HCT116 (cell line): Measurements from ENCODE around the gene DCUN1D1. TPM values are rescaled to one million over a fixed set of nuclear protein-coding genes. Genes with fewer than 3 reads are reported as not detected.

Source experiments
- ATAC-seq: fragments of 200-7000 bp; cut with Tn5 transposase; 2 replicates; pipeline ENCODE4 v1.9.1; 2020; ENCODE audit warnings: mild to moderate bottlenecking, moderate library complexity
- BruUV-seq: library from RNA; stranded (reverse); fragments of 400-500 nt; replicated peaks from 2 replicates; lab custom pipeline; 2021; lab: Mats Ljungman, UMichigan
- CTCF ChIA-PET: fragments of 300-600 bp; sonication (Branson Sonifier 250); formaldehyde crosslinking; loops from one replicate; lab custom pipeline; 2021; ENCODE audit warnings: antibody characterized with exemption; lab: Charles Lee
- POLR2A ChIA-PET: fragments of 300-600, 350-600 bp; sonication (Branson Sonifier 250); formaldehyde crosslinking; loops from one replicate; lab custom pipeline; 2021; ENCODE audit warnings: antibody characterized with exemption; lab: Charles Lee
- RAD21 ChIA-PET, 2 experiments: fragments of 300-600 bp; sonication (Branson Sonifier 250); formaldehyde crosslinking; loops; one replicate each; lab custom pipeline; 2023; ENCODE audit warnings: low total read pairs in 2 of 2; ENCODE audit not compliant: uncharacterized antibody in 2 of 2, unreplicated experiment in 2 of 2, low non-redundant PET in 1 of 2; lab: Charles Lee
- DNase-seq: peaks from one replicate; pipeline ENCODE4 v3.0.0-alpha.2; 2010; ENCODE audit warnings: low read depth, low spot score
- H2AFZ ChIP-seq: fragments of 200-600 bp; shearing (Covaris generic), sonication (generic); 2 replicates; pipeline ENCODE4 v1.6.1; 2017; ENCODE audit warnings: low read depth, mixed run types, mixed read lengths, antibody characterized with exemption, low read length; ENCODE audit not compliant: poor library complexity, severe bottlenecking
- H3K27ac ChIP-seq: 2 replicates; pipeline ENCODE4 v1.5.1; 2012; ENCODE audit warnings: low read depth, low read length
- H3K27me3 ChIP-seq: fragments of 200-600 bp; sonication (generic); 2 replicates; pipeline ENCODE4 v1.6.1; 2016; ENCODE audit warnings: mixed run types, low read length, mixed read lengths; ENCODE audit not compliant: insufficient read depth
- H3K36me3 ChIP-seq, 2 experiments: fragments of 200-500 bp in 1 of 2; fragments of 200-600 bp in 1 of 2; sonication (Bioruptor generic) in 1 of 2; sonication (generic) in 1 of 2; 2 replicates each; pipeline versions ENCODE4 v1.5.1 to v1.6.1; 2014 to 2016; ENCODE audit warnings: low read length in 2 of 2, inconsistent platforms in 1 of 2, mixed read lengths in 1 of 2, mixed run types in 1 of 2; ENCODE audit not compliant: insufficient read depth in 2 of 2, control insufficient read depth in 1 of 2
- H3K4me1 ChIP-seq, 2 experiments: fragments of 200-600 bp in 1 of 2; sonication (generic) in 1 of 2; 2 replicates each; pipeline versions ENCODE4 v1.5.1 to v1.6.1; 2012 to 2017; ENCODE audit warnings: low read length in 2 of 2, inconsistent platforms in 1 of 2, mild to moderate bottlenecking in 1 of 2, mixed read lengths in 1 of 2, mixed run types in 1 of 2, moderate library complexity in 1 of 2; ENCODE audit not compliant: insufficient read depth in 2 of 2, control insufficient read depth in 1 of 2
- H3K4me2 ChIP-seq: fragments of 200-600 bp; sonication (generic); 2 replicates; pipeline ENCODE4 v1.6.1; 2017; ENCODE audit warnings: mixed run types, low read length, mixed read lengths
- H3K4me3 ChIP-seq, 2 experiments: fragments of 200-600 bp in 1 of 2; sonication (generic) in 1 of 2; replicated peaks in 1 of 2; 2 replicates each; pipeline ENCODE4 v1.5.1; 2011 to 2016; ENCODE audit warnings: low read length in 2 of 2, control low read depth in 1 of 2, low read depth in 1 of 2, mild to moderate bottlenecking in 1 of 2, mixed read lengths in 1 of 2, mixed run types in 1 of 2
- H3K79me2 ChIP-seq: fragments of 200-600 bp; sonication (generic); 2 replicates; pipeline ENCODE4 v1.6.1; 2017; ENCODE audit warnings: mild to moderate bottlenecking, mixed run types, low read length, moderate library complexity, mixed read lengths; ENCODE audit not compliant: insufficient read depth
- H3K9ac ChIP-seq: fragments of 200-600 bp; sonication (generic); 2 replicates; pipeline ENCODE4 v1.6.1; 2016; ENCODE audit warnings: low read length, mixed read lengths
- H3K9me2 ChIP-seq: fragments of 200-600 bp; sonication (generic), shearing (Covaris generic); 2 replicates; pipeline ENCODE4 v1.6.1; 2017; ENCODE audit warnings: mixed run types, mild to moderate bottlenecking, moderate library complexity; ENCODE audit not compliant: insufficient read depth
- H3K9me3 ChIP-seq, 2 experiments: fragments of 200-500 bp in 1 of 2; fragments of 200-600 bp in 1 of 2; sonication (Bioruptor generic) in 1 of 2; sonication (generic) in 1 of 2; 2 replicates each; pipeline ENCODE4 v1.6.1; 2014 to 2017; ENCODE audit warnings: low read length in 2 of 2, mixed read lengths in 2 of 2, inconsistent platforms in 1 of 2, low read depth in 1 of 2, mild to moderate bottlenecking in 1 of 2, mixed run types in 1 of 2, moderate library complexity in 1 of 2; ENCODE audit not compliant: control insufficient read depth in 1 of 2, insufficient read depth in 1 of 2
- H4K20me1 ChIP-seq: fragments of 200-600 bp; sonication (generic), shearing (Covaris generic); 2 replicates; pipeline ENCODE4 v1.6.1; 2017; ENCODE audit warnings: mixed run types, mild to moderate bottlenecking, moderate library complexity; ENCODE audit not compliant: insufficient read depth
- POLR2A ChIP-seq: IDR thresholded peaks from 2 replicates; pipeline ENCODE4 v1.7.0; 2011; ENCODE audit warnings: borderline replicate concordance; ENCODE audit not compliant: insufficient read depth, insufficient read length; ENCODE audit errors: extremely low read depth
- POLR2AphosphoS5 ChIP-seq: IDR thresholded peaks from 2 replicates; pipeline ENCODE4 v1.6.1; 2011; ENCODE audit warnings: mild to moderate bottlenecking, low read depth, low read length, moderate library complexity
- SRF ChIP-seq: IDR thresholded peaks from 2 replicates; pipeline ENCODE4 v1.6.1; 2012; ENCODE audit warnings: low read depth
- TCF7L2 ChIP-seq: IDR thresholded peaks from 2 replicates; pipeline ENCODE4 v1.7.0; 2011; ENCODE audit warnings: borderline replicate concordance, inconsistent platforms; ENCODE audit not compliant: insufficient read depth, insufficient read length; ENCODE audit errors: extremely low read depth
- intact Hi-C: fragments of 100-400 bp; cut with micrococcal nuclease; formaldehyde crosslinking; loops from 2 replicates; pipeline ENCODE4 v1.10.0; 2022
- total RNA-seq: library from RNA; stranded (reverse); gene quantifications from one replicate; pipeline ENCODE4 v1.2.1, GENCODE V29; 2021; ENCODE audit not compliant: unreplicated experiment
- TF ChIP-seq, protein P1 (sequence below): IDR thresholded peaks from 2 replicates; pipeline ENCODE4 v1.6.1; 2012

The DCUN1D1 gene
- total RNA-seq, 1 experiment from 2014 or later, result 46.9 TPM

GRCh38 chr3:182925944-182926337 is 54.4 kb downstream of the DCUN1D1 start:
- Histone ChIP-seq H3K27ac (no peak overlapping the region), H3K4me3 (no peak overlapping the region), H3K9me2 (no peaks in the 10 kb centered on the region), H3K27me3 (no peaks in the 10 kb centered on the region), H3K36me3 (no peaks in the 10 kb centered on the region), H2AFZ (no peak overlapping the region), H3K79me2 (no peaks in the 10 kb centered on the region), H3K4me1 (peaks cover under 1% of the 10 kb centered on the region in 2 experiments; a peak in 3 of 4 replicates), H4K20me1 (no peaks in the 10 kb centered on the region), H3K9ac (no peak overlapping the region), H3K9me3 (no peaks in the 10 kb centered on the region), H3K4me2 (no peak overlapping the region)
- intact Hi-C loops, result no loop called here
- ChIA-PET RAD21 (no interaction called here), CTCF (no interaction called here)
- DNase-seq, result no peak
- BruUV-seq, result no TSS peak
- no peak for ATAC-seq
- TF ChIP-seq POLR2AphosphoS5, result no peak
- TF ChIP-seq, protein P1, sequence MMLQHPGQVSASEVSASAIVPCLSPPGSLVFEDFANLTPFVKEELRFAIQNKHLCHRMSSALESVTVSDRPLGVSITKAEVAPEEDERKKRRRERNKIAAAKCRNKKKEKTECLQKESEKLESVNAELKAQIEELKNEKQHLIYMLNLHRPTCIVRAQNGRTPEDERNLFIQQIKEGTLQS, result no peak
- no peak for TF ChIP-seq SRF
- TF ChIP-seq POLR2A, result no peak
- TF ChIP-seq, all 23 proteins: peak for 0
- POLR2A ChIA-PET, result no interaction called here

- Histone ChIP-seq H3K27me3 (no peaks in the 10 kb centered on the region), H3K4me1 (peaks cover 5% of the 10 kb centered on the region in 2 experiments), H3K9ac (no peak overlapping the region), H2AFZ (no peak overlapping the region), H3K27ac (no peak overlapping the region), H4K20me1 (no peaks in the 10 kb centered on the region), H3K4me3 (no peak overlapping the region), H3K79me2 (no peaks in the 10 kb centered on the region), H3K9me3 (no peaks in the 10 kb centered on the region), H3K9me2 (no peaks in the 10 kb centered on the region), H3K36me3 (no peaks in the 10 kb centered on the region), H3K4me2 (no peak overlapping the region)
- RAD21 ChIA-PET, result no interaction called here
- intact Hi-C loops, result no loop called here
- no TSS peak for BruUV-seq
- no peak for DNase-seq
- CTCF ChIA-PET, result no interaction called here
- POLR2A ChIA-PET, result no interaction called here
- TF ChIP-seq, protein P1, result no peak
- no peak for TF ChIP-seq POLR2AphosphoS5
- no peak for TF ChIP-seq TCF7L2
- no peak for ATAC-seq
These were observed 54.9 kb downstream of the DCUN1D1 start for GRCh38 chr3:182925330-182925943.
